G401 (cell line): Measurements from ENCODE around the gene SERPINE1. TPM values are rescaled to one million over a fixed set of nuclear protein-coding genes. Genes with fewer than 3 reads are reported as not detected.
"Not testable (repeated sequence)": the region's sequence is repeated elsewhere in the genome, so short reads cannot be mapped to it uniquely, and the experiment has no call there.

Experiments used
- DNase-seq: peaks from one replicate; pipeline ENCODE4 v3.0.0-alpha.2; 2015; ENCODE audit warnings: low spot score
- in situ Hi-C: cut with HindIII; loops from 2 replicates; pipeline ENCODE4 v1.10.0; 2016; ENCODE audit warnings: low sequenced_read_pairs, mixed read lengths
- total RNA-seq: library from RNA; depleted of rRNA; stranded (reverse); fragments of >200 nt; shearing (Covaris generic); gene quantifications from 2 replicates; pipeline ENCODE4 v1.2.3, GENCODE V29; 2014; rRNA removed

Gene SERPINE1
- 103 and 113 TPM in 2 replicates for total RNA-seq

DNA sequence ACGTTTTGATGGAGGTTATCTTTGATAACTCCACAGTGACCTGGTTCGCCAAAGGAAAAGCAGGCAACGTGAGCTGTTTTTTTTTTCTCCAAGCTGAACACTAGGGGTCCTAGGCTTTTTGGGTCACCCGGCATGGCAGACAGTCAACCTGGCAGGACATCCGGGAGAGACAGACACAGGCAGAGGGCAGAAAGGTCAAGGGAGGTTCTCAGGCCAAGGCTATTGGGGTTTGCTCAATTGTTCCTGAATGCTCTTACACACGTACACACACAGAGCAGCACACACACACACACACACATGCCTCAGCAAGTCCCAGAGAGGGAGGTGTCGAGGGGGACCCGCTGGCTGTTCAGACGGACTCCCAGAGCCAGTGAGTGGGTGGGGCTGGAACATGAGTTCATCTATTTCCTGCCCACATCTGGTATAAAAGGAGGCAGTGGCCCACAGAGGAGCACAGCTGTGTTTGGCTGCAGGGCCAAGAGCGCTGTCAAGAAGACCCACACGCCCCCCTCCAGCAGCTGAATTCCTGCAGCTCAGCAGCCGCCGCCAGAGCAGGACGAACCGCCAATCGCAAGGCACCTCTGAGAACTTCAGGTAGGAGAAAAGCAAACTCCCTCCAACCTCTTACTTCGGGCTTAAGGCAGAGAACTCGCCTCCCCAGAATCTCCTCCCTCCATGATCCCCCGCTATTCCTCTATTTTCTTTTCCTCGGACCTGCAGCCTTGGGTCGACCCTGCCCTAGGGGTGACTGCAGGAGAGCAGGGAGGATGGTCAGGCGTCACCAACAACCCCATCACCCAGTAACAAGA is at the start of gene SERPINE1:
SERPINE1 (plus strand) TSS at position 454 of the 809 bp plus-strand sequence. CDS start 1,290 bp downstream, outside the sequence.
- peak; percentile 65 for DNase-seq
- in situ Hi-C loops, result no loop called here

DNA sequence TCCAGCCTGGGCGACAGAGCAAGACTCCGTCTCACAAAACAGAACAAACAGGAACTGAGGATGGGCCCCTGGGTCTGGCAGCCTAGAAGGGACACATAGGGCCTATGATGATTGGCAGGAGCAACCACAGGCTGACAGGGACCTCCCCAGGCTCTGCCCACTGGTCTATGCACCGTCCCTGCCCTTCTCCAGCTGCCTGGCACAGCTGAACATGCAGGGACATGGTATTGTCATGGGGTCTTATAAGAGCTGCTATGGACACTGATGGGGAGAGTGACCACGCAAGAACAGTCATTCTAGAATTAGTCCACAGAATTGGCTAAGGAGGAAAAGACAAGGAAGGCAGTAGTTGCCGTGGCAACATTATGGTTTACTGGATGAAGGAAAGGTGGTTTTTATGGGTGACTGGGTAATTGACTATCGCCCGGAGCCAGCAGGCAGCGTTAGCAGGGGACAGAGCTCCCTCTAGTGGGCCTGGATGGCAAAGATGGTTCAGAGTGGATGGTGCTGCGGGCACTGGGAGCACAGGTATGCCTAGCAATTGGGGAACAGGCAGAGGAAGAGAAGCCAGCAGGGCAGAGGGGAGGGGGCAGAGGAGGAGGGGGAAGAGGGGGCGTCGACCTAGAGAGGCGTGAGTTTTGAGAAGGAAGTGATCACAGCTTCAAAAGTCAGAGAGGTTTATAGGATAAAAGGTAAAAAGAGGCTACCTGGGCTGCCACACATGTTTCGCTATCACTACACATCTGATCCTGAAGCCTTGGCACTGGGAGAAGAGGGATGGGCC is 49.4 kb upstream of the SERPINE1 start:
- DNase-seq, result peak; percentile 78
- in situ Hi-C loops, result no loop called here

DNA sequence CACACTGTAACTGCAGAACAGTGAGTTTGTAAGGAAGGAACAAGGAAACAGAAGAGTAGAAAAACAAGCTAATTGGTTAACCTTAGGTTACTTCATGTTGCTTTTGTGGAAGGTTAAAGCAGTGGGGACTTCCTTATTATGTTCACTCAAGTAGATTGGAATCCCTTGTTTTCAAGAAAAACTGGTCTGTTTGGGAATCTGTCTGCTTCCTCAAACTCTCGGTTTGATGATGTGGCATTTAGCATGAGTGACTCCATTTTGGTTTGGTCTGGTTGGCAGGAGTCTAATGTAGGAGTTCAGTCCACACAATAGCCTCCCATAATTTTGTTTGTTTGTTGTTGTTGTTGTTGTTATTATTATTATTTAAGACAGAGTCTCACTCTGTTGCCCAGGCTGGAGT is 45.5 kb upstream of the SERPINE1 start:
- in situ Hi-C loops, result no loop called here
- DNase-seq, result no peak

DNA sequence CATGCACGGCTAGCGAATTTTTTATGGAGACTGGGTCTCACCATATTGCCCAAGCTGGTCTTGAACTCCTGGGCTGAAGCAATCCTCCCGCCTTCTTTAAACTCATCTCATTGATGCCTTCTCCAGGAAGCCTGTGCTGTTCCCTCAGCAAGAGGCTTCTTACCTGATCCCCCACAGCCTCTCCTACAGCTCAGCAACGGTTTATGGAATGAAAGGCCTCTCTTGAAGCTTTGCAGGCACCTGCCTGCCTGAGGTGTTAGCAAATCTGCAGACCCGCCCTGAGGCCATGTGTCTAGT is 42.1 kb upstream of the SERPINE1 start:
- in situ Hi-C loops, result no loop called here

DNA sequence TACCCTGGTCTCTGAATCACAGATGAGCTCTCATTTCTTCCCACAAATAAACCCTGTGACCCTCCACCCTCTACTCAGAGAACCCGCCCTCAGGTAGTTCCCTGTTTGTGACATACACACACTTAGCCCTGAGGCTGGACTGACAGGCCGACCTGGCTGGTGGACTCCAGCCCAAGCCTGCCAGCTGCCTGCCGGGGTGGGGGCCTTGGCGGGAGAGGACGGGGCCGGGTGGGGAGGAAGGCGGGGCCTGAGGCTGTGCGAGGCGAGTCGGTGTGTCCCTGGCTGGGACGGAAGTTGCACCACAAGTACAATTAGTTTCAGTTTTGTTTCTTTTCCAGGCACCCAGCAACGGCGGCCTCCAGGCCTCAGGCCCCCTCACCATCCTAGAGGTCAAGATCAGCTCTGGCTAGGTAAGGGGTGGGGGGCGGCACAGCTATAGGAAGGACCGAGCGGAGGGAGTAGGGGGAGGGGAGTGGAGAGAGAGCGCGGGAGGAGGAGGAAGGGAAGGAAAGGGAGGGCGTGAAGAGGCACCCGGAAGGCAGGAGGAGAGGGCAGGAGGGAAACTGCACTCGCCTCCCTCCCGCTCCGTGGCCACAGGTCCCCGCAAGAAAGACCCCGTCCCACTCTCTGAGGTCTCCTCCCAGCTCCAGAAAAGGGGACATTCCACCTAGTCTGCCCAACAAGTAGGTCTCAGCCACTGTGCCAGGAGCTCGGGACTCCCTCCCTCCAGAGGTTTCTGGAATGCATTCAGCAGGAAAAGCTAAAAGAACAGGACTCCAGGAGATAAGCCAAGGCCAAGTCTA is 41.5 kb upstream of the SERPINE1 start, which contains the start of gene TRIM56:
TRIM56 (plus strand) TSS at position 320 of the 803 bp plus-strand sequence. CDS start 1,832 bp downstream, outside the sequence.
- in situ Hi-C loops, result no loop called here
- peak; percentile 12 for DNase-seq

More for the DNA sequence above, 42.1 kb upstream of the SERPINE1 start:
- no peak for DNase-seq

DNA sequence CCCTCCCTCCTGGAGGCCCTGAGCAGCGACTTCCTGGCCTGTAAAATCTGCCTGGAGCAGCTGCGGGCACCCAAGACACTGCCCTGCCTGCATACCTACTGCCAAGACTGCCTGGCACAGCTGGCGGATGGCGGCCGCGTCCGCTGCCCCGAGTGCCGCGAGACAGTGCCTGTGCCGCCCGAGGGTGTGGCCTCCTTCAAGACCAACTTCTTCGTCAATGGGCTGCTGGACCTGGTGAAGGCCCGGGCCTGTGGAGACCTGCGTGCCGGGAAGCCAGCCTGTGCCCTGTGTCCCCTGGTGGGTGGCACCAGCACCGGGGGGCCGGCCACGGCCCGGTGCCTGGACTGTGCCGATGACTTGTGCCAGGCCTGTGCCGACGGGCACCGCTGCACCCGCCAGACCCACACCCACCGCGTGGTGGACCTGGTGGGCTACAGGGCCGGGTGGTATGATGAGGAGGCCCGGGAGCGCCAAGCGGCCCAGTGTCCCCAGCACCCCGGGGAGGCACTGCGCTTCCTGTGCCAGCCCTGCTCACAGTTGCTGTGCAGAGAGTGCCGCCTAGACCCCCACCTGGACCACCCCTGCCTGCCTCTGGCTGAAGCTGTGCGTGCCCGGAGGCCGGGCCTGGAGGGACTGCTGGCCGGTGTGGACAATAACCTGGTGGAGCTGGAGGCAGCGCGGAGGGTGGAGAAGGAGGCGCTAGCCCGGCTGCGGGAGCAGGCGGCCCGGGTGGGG is 39.4 kb upstream of the SERPINE1 start:
- in situ Hi-C loops, result no loop called here
- DNase-seq, result no peak

DNA sequence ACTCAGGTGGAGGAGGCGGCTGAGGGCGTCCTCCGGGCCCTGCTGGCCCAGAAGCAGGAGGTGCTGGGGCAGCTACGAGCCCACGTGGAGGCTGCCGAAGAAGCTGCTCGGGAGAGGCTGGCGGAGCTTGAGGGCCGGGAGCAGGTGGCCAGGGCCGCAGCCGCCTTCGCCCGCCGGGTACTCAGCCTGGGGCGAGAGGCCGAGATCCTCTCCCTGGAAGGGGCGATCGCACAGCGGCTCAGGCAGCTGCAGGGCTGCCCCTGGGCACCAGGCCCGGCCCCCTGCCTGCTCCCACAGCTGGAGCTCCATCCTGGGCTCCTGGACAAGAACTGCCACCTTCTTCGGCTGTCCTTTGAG is 38.9 kb upstream of the SERPINE1 start:
- no peak for DNase-seq
- in situ Hi-C loops, result no loop called here

DNA sequence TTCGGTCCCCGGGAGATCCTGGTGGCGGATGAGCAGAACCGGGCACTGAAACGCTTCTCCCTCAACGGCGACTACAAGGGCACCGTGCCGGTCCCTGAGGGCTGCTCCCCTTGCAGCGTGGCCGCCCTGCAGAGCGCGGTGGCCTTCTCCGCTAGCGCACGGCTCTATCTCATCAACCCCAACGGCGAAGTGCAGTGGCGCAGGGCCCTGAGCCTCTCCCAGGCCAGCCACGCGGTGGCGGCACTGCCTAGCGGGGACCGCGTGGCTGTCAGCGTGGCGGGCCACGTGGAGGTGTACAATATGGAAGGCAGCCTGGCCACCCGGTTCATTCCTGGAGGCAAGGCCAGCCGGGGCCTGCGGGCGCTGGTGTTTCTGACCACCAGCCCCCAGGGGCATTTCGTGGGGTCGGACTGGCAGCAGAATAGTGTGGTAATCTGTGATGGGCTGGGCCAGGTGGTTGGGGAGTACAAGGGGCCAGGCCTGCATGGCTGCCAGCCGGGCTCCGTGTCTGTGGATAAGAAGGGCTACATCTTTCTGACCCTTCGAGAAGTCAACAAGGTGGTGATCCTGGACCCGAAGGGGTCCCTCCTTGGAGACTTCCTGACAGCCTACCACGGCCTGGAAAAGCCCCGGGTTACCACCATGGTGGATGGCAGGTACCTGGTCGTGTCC is 37.9 kb upstream of the SERPINE1 start:
- DNase-seq, result no peak
- in situ Hi-C loops, result no loop called here

DNA sequence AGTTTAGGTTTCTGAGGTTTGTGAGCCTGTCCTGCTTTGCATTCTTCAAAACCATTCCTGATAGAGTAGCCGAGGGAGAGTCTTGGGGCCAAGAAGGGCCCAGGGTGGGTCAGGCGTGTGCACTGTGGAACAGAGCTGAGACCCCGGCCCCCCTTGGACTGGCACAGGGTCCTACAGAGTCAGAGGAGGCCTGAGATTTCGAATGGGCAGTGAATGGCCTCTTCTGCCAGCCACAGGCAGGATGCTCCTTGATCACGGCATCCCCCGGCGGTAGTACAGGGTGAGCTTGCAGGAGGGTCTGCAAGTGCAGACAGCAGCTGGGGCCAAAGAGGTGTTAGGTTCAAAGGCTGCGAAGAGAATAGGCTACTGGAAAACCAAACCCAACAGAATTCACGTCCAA is 37.0 kb upstream of the SERPINE1 start:
- in situ Hi-C loops, result no loop called here
- DNase-seq, result no peak

DNA sequence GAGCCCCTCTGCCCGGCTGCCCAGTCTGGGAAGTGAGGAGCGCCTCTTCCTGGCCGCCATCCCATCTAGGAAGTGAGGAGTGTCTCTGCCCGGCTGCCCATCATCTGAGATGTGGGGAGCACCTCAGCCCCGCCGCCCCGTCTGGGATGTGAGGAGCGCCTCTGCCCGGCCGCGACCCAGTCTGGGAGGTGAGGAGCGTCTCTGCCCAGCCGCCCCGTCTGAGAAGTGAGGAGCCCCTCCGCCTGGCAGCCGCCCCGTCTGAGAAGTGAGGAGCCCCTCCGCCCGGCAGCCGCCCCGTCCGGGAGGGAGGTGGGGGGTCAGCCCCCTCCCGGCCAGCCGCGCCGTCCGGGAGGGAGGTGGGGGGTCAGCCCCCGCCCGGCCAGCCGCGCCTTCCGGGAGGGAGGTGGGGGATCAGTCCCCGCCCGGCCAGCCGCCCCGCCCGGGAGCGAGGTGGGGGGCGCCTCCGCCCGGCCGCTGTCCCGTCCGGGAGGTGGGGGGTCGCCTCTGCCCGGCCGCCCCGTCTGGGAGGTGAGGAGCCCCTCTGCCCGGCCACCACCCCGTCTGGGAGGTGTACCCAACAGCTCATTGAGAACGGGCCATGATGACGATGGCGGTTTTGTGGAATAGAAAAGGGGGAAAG is 34.5 kb upstream of the SERPINE1 start:
- DNase-seq, in situ Hi-C loops: not testable (repeated sequence)

DNA sequence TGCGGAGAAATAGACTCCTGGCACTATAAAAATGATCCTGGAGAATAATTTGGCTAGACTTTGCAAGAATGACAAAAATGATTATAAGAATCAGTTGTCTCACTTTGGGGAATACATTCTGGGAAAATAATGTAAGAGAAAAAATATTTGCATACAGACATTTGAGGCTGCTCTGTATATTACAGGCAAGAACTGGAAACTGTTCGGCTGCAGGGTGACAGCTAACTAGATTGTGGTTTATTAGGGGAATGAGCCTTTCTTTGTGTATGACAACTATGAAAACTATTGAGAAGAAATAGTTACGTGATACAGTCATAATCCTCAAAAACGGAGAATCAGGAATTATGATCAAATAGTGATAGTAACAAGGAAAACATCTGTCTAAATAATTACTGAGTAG is 33.0 kb upstream of the SERPINE1 start:
- in situ Hi-C loops, result no loop called here
- no peak for DNase-seq

DNA sequence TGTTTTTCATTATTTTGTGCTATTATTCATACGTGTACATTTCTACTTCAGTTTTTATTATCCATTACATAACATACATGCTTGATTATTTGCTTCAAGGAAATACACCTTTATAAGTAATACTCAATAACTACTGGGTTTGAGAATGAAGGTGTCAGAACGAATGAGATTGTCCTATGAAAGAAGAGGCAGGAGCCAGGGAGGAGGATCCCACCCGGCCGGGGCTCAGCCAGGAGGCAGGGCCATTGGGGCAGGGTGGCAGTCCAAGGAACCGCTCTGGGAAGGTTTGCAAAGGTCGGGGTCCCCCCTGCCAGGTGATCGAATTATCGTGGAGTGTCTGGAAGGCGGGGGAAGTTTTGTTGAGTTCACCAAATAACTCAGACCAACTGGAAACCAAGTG is 32.5 kb upstream of the SERPINE1 start:
- in situ Hi-C loops, result no loop called here
- no peak for DNase-seq

DNA sequence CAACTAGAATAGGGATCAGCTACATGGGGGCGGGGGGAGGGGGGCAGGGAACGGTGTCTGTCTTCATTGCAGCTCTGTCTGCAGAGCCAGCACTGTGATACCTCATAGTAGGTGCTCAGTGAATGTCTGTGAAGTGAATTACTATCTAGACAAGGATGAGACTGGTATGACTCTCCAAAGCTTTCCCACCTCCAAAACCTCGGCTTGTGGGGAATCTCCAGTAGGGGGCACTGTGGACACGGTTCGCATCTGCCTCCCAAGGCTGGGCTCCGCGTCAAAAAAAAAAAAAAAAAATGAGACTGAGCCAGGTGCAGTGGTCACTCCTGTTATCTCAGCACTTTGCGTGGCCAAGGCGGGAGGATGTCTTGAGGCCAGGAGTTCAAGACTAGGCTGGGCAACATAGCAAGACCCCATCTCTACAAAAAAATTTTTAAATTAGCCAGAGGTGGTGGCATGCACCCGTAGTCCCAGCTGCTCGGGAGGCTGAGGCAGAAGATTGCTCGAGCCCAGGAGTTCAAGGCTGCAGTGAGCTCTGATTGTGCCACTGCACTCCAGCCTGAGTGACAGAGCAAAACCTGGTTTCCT is 32.0 kb upstream of the SERPINE1 start:
- peak; percentile 28 for DNase-seq
- in situ Hi-C loops, result no loop called here

DNA sequence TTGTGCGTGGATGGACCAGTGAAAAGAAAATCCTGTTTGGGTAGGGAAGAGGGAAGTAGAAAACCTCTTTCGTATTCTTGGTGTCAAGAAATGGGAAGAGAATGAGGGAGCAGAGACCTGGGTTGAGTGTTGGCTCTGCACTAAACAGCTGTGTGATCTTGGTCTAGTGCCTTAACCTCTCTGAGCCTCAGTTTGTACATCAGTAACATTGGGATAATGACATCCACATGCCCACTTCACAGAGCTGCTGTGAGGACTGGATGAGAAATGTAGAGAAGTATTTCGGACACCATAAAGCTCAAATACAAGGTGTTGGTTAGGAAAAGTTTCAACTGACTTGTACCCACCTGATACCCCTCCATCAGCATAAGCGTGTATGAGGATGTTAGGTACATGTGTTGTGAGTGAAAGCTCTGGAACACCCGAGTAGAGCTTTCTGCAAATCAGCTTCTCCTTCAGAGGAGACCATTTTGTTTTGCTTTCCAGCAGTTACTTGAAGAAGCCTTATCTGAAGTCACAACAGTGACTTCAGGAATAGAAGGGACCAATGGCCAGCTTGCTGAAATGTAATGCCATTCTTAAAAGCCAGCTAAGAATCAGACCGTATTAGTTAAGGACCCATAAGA is 30.5 kb upstream of the SERPINE1 start:
- in situ Hi-C loops, result no loop called here
- DNase-seq, result no peak

DNA sequence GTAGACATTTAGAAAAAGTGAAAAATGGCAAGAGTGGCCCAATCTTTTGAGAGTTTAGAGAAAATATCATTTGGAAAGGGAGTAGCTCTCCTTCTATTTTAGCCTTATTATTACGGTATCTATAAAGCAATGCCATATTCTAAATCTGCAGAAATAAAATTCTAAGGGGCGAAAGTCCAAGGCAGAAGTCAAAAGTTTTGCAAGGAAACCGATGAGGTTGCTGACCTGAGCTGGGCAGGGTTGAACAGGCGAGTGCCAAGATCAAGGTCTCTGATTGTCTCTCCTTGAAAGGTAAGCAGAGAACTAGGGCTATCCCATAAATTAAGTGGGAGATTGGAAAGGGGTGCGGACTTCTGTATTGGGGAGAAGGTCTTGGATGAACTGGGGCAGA is 30.0 kb upstream of the SERPINE1 start:
- in situ Hi-C loops, result no loop called here
- DNase-seq, result no peak

DNA sequence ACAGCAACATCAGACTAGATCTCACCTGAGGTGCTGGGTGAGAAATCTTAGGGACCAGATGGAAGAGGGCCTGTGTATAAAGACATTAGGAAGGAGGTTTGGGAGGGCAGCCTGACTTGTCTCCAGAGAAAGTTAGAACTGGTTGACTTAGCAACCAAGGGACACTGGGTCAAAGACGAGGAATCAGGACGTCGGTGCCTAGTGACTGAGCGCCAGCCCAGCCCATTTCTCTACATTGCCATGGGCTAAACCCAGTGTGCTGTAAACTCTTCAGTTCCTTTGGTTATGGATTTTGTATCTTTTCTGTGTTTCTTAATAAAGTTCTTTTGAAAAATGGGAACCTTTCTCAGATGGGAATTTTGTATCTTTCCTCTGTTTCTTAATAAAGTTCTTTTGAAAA is 29.3 kb upstream of the SERPINE1 start:
- in situ Hi-C loops, result no loop called here
- no peak for DNase-seq

DNA sequence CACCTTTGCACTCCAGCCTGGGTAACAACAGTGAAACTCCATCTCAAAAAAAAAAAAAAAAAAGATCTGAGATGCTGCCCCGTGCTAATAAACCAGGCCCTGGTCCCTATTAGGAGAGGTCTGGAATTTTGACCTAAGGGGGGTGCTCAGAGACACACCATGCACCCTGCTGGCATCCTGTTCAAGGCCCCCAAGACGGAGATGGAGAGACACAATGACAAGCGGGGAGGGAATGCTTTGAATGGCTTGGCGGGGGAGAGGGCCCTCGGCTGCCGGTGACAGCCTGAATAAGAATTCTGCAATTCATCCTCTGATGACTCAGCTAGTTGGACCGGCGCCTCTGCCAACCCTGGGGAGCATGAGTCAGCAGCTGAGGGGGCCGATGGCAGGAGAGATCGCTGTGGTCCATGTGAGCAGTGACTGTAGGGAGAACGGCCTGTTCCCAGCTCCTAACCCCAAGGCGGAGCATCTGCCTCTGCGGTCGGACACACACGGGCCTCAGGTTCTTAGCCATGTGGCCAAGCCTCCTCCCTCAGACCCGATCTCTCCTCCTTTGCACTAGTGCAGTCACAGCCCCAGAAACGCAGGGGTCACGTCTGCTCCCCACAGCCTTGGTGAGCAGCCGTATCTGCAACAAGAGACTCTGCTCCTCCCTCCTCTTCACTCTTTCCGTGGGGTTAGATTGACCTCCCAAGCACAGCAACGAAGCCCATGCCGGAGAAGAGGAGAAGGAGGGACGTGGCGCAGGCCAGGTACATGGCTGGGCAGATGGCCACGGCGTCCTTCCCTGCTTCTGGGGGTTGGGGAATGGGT is 26.7 kb upstream of the SERPINE1 start:
- in situ Hi-C loops, result no loop called here
- DNase-seq, result peak; percentile 74
